B cell (primary cell): ENCODE data around the gene CABLES2. TPM values are rescaled to one million over a fixed set of nuclear protein-coding genes. Genes with fewer than 3 reads are reported as not detected.

Experiments
- ATAC-seq: fragments of 200-7000 bp; cut with Tn5 transposase; one replicate; pipeline ENCODE4 v1.10.0; 2021; ENCODE audit warnings: low read depth, mild to moderate bottlenecking, moderate number of reproducible peaks, moderate library complexity
- CTCF ChIA-PET: fragments of 350-600 bp; sonication (Branson Sonifier 250); formaldehyde crosslinking; loops from one replicate; lab custom pipeline; 2021; ENCODE audit warnings: antibody characterized with exemption, inconsistent platforms; lab: Charles Lee
- POLR2A ChIA-PET: fragments of 350-600 bp; sonication (Branson Sonifier 250); formaldehyde crosslinking; loops from one replicate; lab custom pipeline; 2021; ENCODE audit warnings: antibody characterized with exemption; lab: Charles Lee
- DNase-seq: peaks from one replicate; pipeline ENCODE4 v3.0.0; 2013
- H2AFZ ChIP-seq: 2 replicates; pipeline ENCODE4 v1.6.1; 2012; ENCODE audit warnings: mild to moderate bottlenecking, low read depth, low read length; ENCODE audit not compliant: insufficient read depth, poor library complexity, severe bottlenecking
- H3K27ac ChIP-seq, 2 donors: 1 replicate in 1 of 2; 2 replicates in 1 of 2; pipeline ENCODE4 v1.5.1; 2012 to 2013; ENCODE audit warnings: low read length in 2 of 2, mild to moderate bottlenecking in 2 of 2, moderate library complexity in 1 of 2
- H3K27me3 ChIP-seq, 4 experiments: fragments of 200-600 bp in 1 of 4; sonication (generic) in 1 of 4; replicated peaks in 1 of 4; 1 replicate in 2 of 4; 2 replicates in 2 of 4; pipeline versions ENCODE4 v1.6.1 to v1.7.0; 2013 to 2016; ENCODE audit warnings: low read length in 3 of 4, mild to moderate bottlenecking in 2 of 4, mixed read lengths in 1 of 4, moderate library complexity in 1 of 4; ENCODE audit not compliant: insufficient read depth in 4 of 4, control insufficient read depth in 3 of 4; ENCODE audit errors: control extremely low read depth in 1 of 4
- H3K36me3 ChIP-seq, 2 experiments: replicated peaks in 1 of 2; 1 replicate in 1 of 2; 2 replicates in 1 of 2; pipeline versions ENCODE4 v1.6.1 to v1.7.1; 2013; ENCODE audit warnings: low read length in 1 of 2; ENCODE audit not compliant: insufficient read depth in 2 of 2, control insufficient read depth in 1 of 2; ENCODE audit errors: control extremely low read depth in 1 of 2, extremely low read depth in 1 of 2
- H3K4me1 ChIP-seq, 2 donors: fragments of 200-600 bp in 1 of 2; sonication (generic) in 1 of 2; 1 replicate in 1 of 2; 2 replicates in 1 of 2; pipeline versions ENCODE4 v1.5.1 to v1.6.1; 2013 to 2017; ENCODE audit warnings: low read length in 2 of 2; ENCODE audit not compliant: control insufficient read depth in 2 of 2, insufficient read depth in 2 of 2
- H3K4me2 ChIP-seq: replicated peaks from 2 replicates; pipeline ENCODE3; 2012; ENCODE audit warnings: mild to moderate bottlenecking, low read depth, low read length; ENCODE audit not compliant: poor library complexity, severe bottlenecking
- H3K4me3 ChIP-seq, 5 experiments: fragments of 200-600 bp in 1 of 5; sonication (generic) in 1 of 5; 1 replicate in 3 of 5; 2 replicates in 2 of 5; pipeline versions ENCODE4 v1.5.1 to v1.7.0; 2011 to 2016; ENCODE audit warnings: low read length in 4 of 5, mild to moderate bottlenecking in 4 of 5, low read depth in 2 of 5, control low read depth in 1 of 5, moderate library complexity in 1 of 5; ENCODE audit not compliant: insufficient read depth in 1 of 5; ENCODE audit errors: control extremely low read depth in 1 of 5, extremely low read depth in 1 of 5
- H3K79me2 ChIP-seq: fragments of 200-600 bp; sonication (generic); one replicate; pipeline ENCODE4 v1.6.0; 2016; ENCODE audit warnings: low read length; ENCODE audit not compliant: control insufficient read depth, insufficient read depth
- H3K9ac ChIP-seq: fragments of 200-600 bp; sonication (generic); 2 replicates; pipeline ENCODE4 v1.6.1; 2017; ENCODE audit warnings: mild to moderate bottlenecking, low read length, moderate library complexity
- H3K9me3 ChIP-seq, 3 donors: one replicate each; pipeline versions ENCODE4 v1.6.1 to v1.7.1; 2013; ENCODE audit warnings: low read length in 2 of 3; ENCODE audit not compliant: control insufficient read depth in 2 of 3, insufficient read depth in 1 of 3; ENCODE audit errors: control extremely low read depth in 1 of 3
- H4K20me1 ChIP-seq: 2 replicates; pipeline ENCODE4 v1.6.0; 2012; ENCODE audit warnings: mild to moderate bottlenecking, low read length; ENCODE audit not compliant: insufficient read depth, control insufficient read depth, poor library complexity, severe bottlenecking
- H3K27ac Mint-ChIP-seq: one replicate; pipeline ENCODE4 v1.8.0; 2021; ENCODE audit warnings: mixed read lengths
- H3K27me3 Mint-ChIP-seq: one replicate; pipeline ENCODE4 v1.8.0; 2021; ENCODE audit warnings: mixed read lengths
- H3K4me1 Mint-ChIP-seq: one replicate; pipeline ENCODE4 v1.8.0; 2021; ENCODE audit warnings: mixed read lengths
- H3K4me3 Mint-ChIP-seq: one replicate; pipeline ENCODE4 v1.8.0; 2021; ENCODE audit warnings: mixed read lengths
- H3K9me3 Mint-ChIP-seq: one replicate; pipeline ENCODE4 v1.8.0; 2022; ENCODE audit warnings: mixed read lengths; ENCODE audit not compliant: insufficient read depth
- EZH2 ChIP-seq: IDR thresholded peaks from 2 replicates; pipeline ENCODE4 v1.6.1; 2012; ENCODE audit warnings: borderline replicate concordance, low read depth, mild to moderate bottlenecking, moderate library complexity, low read length; ENCODE audit not compliant: insufficient read depth, poor library complexity, severe bottlenecking
- WGBS: methylation state at CpG from one replicate; pipeline ENCODE4 v1.1.5; 2013; ENCODE audit warnings: missing lambda C conversion rate; ENCODE audit not compliant: insufficient coverage; 5-methylcytosine and 5-hydroxymethylcytosine counted together
- intact Hi-C: fragments of 100-400 bp; cut with micrococcal nuclease; formaldehyde crosslinking; loops from one replicate; pipeline ENCODE4 v1.10.0; 2022
- polyA plus RNA-seq: library from polyadenylated mRNA; depleted of rRNA; stranded (reverse); fragments of >200 nt; gene quantifications from 2 replicates; pipeline ENCODE4 v1.2.3, GENCODE V29; 2012
- total RNA-seq, 2 donors: library from RNA; stranded (reverse); fragments of 120-200 nt in 1 of 2; gene quantifications; 1 replicate in 1 of 2; 2 replicates in 1 of 2; pipeline versions ENCODE4 v1.2.3 to v1.2.4, GENCODE V29; 2013 to 2022
- TF ChIP-seq, protein P1 (sequence below): fragments of 200-600 bp; IDR thresholded peaks from one replicate; pipeline ENCODE4 v1.8.0; 2022; ENCODE audit warnings: antibody characterized with exemption, mild to moderate bottlenecking

Gene CABLES2
- total and polyA plus RNA-seq, 2 donors (not counting 1 experiment from before 2014, with no cell fraction given): 4.8 to 8.2 TPM

- POLR2A ChIA-PET: no interaction called here
- Mint-ChIP-seq H3K4me3 (no peak overlapping the region), H3K27me3 (no peaks in the 10 kb centered on the region), H3K9me3 (no peaks in the 10 kb centered on the region), H3K4me1 (no peaks in the 10 kb centered on the region), H3K27ac (no peak overlapping the region)
- Histone ChIP-seq H2AFZ (no peak overlapping the region), H3K4me2 (no peak overlapping the region), H3K79me2 (no peaks in the 10 kb centered on the region), H3K9ac (no peak overlapping the region), H4K20me1 (no peaks in the 10 kb centered on the region), H3K27ac (no peak overlapping the region), H3K4me1 (peaks cover 0 to 1% of the 10 kb centered on the region in 2 donors), H3K36me3 (no peaks in the 10 kb centered on the region), H3K9me3 (no peaks in the 10 kb centered on the region), H3K4me3 (no peak overlapping the region), H3K27me3 (peaks cover 0 to 8% (median 0%) of the 10 kb centered on the region in 4 experiments)
- CTCF ChIA-PET: no interaction called here
- WGBS: 87% methylated on average over 24 of the region's 24 CpGs
- intact Hi-C loops: no loop called here
- TF ChIP-seq, protein P1, sequence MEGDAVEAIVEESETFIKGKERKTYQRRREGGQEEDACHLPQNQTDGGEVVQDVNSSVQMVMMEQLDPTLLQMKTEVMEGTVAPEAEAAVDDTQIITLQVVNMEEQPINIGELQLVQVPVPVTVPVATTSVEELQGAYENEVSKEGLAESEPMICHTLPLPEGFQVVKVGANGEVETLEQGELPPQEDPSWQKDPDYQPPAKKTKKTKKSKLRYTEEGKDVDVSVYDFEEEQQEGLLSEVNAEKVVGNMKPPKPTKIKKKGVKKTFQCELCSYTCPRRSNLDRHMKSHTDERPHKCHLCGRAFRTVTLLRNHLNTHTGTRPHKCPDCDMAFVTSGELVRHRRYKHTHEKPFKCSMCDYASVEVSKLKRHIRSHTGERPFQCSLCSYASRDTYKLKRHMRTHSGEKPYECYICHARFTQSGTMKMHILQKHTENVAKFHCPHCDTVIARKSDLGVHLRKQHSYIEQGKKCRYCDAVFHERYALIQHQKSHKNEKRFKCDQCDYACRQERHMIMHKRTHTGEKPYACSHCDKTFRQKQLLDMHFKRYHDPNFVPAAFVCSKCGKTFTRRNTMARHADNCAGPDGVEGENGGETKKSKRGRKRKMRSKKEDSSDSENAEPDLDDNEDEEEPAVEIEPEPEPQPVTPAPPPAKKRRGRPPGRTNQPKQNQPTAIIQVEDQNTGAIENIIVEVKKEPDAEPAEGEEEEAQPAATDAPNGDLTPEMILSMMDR: no peak
- no peak for TF ChIP-seq EZH2
- ATAC-seq (no peak), DNase-seq (no peak)
Observed at GRCh38 chr20:62415354-62416111, 8.4 kb upstream of the CABLES2 start.

GRCh38 chr20:62413896-62414481, 6.9 kb upstream of the CABLES2 start:
- no peaks in the 10 kb centered on the region for H4K20me1 ChIP-seq
- Mint-ChIP-seq H3K4me3 (no peak overlapping the region), H3K27me3 (no peaks in the 10 kb centered on the region), H3K9me3 (no peaks in the 10 kb centered on the region), H3K27ac (no peak overlapping the region), H3K4me1 (peaks cover 12% of the 10 kb centered on the region)
- TF ChIP-seq, protein P1: no peak
- H3K4me2 ChIP-seq: no peak overlapping the region
- H3K4me3 ChIP-seq: no peak overlapping the region
- H3K27ac ChIP-seq: no peak overlapping the region
- no peak overlapping the region for H2AFZ ChIP-seq
- ChIA-PET CTCF (no interaction called here), POLR2A (no interaction called here)
- intact Hi-C loops: no loop called here
- H3K36me3 ChIP-seq: no peaks in the 10 kb centered on the region
- 90% methylated on average over 22 of the region's 22 CpGs for WGBS
- H3K9me3 ChIP-seq: no peaks in the 10 kb centered on the region
- H3K9ac ChIP-seq: no peak overlapping the region
- DNase-seq (no peak), ATAC-seq (no peak)
- peaks cover 0 to 8% (median 0%) of the 10 kb centered on the region in 4 experiments for H3K27me3 ChIP-seq
- no peaks in the 10 kb centered on the region for H3K79me2 ChIP-seq
- peaks cover 11 to 15% of the 10 kb centered on the region in 2 donors for H3K4me1 ChIP-seq
